IPS-11a (cell line): ENCODE data around the gene ADAM12.
"Not testable (repeated sequence)": the region's sequence is repeated elsewhere in the genome, so short reads cannot be mapped to it uniquely, and the experiment has no call there.

Source experiments
- H3K4me3 ChIP-seq: one replicate; pipeline ENCODE4 v1.5.1; 2013; ENCODE audit warnings: low read depth, low read length, control low read depth

The ADAM12 gene

GRCh38 chr10:126062131-126063032 is 325.9 kb downstream of the ADAM12 start:
- no peak overlapping the region for H3K4me3 ChIP-seq

- H3K4me3 ChIP-seq, result no peak overlapping the region
Measured at GRCh38 chr10:126061526-126061925, 326.8 kb downstream of the ADAM12 start.

GRCh38 chr10:126060261-126060931 is 327.9 kb downstream of the ADAM12 start:
- H3K4me3 ChIP-seq, result no peak overlapping the region

- no peak overlapping the region for H3K4me3 ChIP-seq
Measured at GRCh38 chr10:126059076-126059826, 329.0 kb downstream of the ADAM12 start.

GRCh38 chr10:126058507-126058906 is 329.8 kb downstream of the ADAM12 start:
- no peak overlapping the region for H3K4me3 ChIP-seq

- H3K4me3 ChIP-seq, result no peak overlapping the region
Measured at GRCh38 chr10:126058104-126058503, 330.2 kb downstream of the ADAM12 start.

- no peak overlapping the region for H3K4me3 ChIP-seq
Measured at GRCh38 chr10:126057494-126057893, 330.8 kb downstream of the ADAM12 start.

- H3K4me3 ChIP-seq, result no peak overlapping the region
Measured at GRCh38 chr10:126054191-126054590, 334.1 kb downstream of the ADAM12 start.

- no peak overlapping the region for H3K4me3 ChIP-seq
Measured at GRCh38 chr10:126052171-126052570, 336.1 kb downstream of the ADAM12 start.

GRCh38 chr10:126049759-126050700 is 338.2 kb downstream of the ADAM12 start:
- no peak overlapping the region for H3K4me3 ChIP-seq

GRCh38 chr10:126047749-126048148 is 340.5 kb downstream of the ADAM12 start:
- not testable (repeated sequence) for H3K4me3 ChIP-seq

- no peak overlapping the region for H3K4me3 ChIP-seq
Measured at GRCh38 chr10:126046831-126047230, 341.4 kb downstream of the ADAM12 start.

- no peak overlapping the region for H3K4me3 ChIP-seq
Measured at GRCh38 chr10:126045861-126046260, 342.4 kb downstream of the ADAM12 start.

- H3K4me3 ChIP-seq, result no peak overlapping the region
Measured at GRCh38 chr10:126043389-126043788, 344.9 kb downstream of the ADAM12 start.

GRCh38 chr10:126042906-126043305 is 345.4 kb downstream of the ADAM12 start:
- H3K4me3 ChIP-seq, result no peak overlapping the region

- H3K4me3 ChIP-seq, result no peak overlapping the region
Measured at GRCh38 chr10:126042354-126042753, 345.9 kb downstream of the ADAM12 start.

GRCh38 chr10:126041804-126042231 is 346.5 kb downstream of the ADAM12 start:
- H3K4me3 ChIP-seq, result no peak overlapping the region

GRCh38 chr10:126041117-126041516 is 347.2 kb downstream of the ADAM12 start:
- no peak overlapping the region for H3K4me3 ChIP-seq

- no peak overlapping the region for H3K4me3 ChIP-seq
Measured at GRCh38 chr10:126037946-126038345, 350.3 kb downstream of the ADAM12 start.

GRCh38 chr10:126036515-126036914 is 351.8 kb downstream of the ADAM12 start:
- no peak overlapping the region for H3K4me3 ChIP-seq
